RWPE1 (cell line): ENCODE results near the gene FMN2.

Source experiments
- CTCF ChIA-PET: fragments of 350-600 bp; sonication (Branson Sonifier 250); formaldehyde crosslinking; extraction: SDS; loops from one replicate; lab custom pipeline; 2021; lab: Yijun Ruan, JAX
- POLR2A ChIA-PET: fragments of 400-600 bp; formaldehyde crosslinking; extraction: SDS; loops from one replicate; lab custom pipeline; 2020; ENCODE audit warnings: antibody characterized with exemption; ENCODE audit not compliant: low non-redundant PET; lab: Yijun Ruan, JAX
- DNase-seq: peaks from one replicate; pipeline ENCODE4 v3.0.0; 2012; ENCODE audit warnings: low spot score
- H3K27ac ChIP-seq: fragments of 450-650 bp; 2 replicates; pipeline ENCODE4 v1.5.1; 2017
- TF ChIP-seq, protein P1 (sequence below): fragments of 450-650 bp; conservative IDR thresholded peaks from 2 replicates; pipeline ENCODE4 v1.5.1; 2017; ENCODE audit warnings: low read depth, mild to moderate bottlenecking

FMN2 gene

DNA sequence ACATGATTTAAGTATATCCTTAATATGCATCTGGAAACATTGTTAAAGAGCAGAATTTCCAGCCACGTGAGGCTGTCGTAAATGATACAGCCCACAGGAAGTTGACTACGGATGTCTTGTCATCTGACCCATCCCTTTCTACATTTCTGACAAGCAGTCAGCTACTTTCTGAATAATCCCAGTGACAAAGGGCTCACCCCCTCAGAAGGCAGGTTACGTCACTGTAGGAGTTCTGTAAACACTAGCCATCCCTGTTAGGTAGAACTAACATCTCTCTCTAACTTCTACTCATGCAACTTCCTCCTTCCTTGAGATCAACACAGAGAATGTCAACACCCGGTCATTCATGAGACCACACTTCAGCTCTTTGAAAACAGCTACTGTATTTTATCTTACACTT is 261.1 kb downstream of the FMN2 start:
- CTCF ChIA-PET = no interaction called here

DNA sequence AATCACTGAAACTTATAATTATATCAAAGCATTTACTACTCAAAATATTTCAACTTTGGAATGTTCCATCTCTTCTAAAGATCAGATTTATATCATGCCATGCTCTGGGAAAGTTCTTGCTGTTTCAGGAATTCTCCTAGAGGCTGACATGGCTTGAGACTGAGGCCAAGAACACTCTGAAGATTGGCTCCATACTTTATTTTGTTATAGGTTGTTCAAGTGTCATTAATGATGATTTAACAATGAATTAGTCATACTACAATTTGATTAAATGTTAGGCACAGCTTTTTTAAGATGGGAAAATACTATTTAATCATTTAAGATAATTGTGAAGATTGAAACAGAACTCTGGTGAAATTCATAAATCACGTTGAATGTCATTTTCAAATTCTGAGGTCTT is 264.9 kb downstream of the FMN2 start:
- TF ChIP-seq, protein P1, sequence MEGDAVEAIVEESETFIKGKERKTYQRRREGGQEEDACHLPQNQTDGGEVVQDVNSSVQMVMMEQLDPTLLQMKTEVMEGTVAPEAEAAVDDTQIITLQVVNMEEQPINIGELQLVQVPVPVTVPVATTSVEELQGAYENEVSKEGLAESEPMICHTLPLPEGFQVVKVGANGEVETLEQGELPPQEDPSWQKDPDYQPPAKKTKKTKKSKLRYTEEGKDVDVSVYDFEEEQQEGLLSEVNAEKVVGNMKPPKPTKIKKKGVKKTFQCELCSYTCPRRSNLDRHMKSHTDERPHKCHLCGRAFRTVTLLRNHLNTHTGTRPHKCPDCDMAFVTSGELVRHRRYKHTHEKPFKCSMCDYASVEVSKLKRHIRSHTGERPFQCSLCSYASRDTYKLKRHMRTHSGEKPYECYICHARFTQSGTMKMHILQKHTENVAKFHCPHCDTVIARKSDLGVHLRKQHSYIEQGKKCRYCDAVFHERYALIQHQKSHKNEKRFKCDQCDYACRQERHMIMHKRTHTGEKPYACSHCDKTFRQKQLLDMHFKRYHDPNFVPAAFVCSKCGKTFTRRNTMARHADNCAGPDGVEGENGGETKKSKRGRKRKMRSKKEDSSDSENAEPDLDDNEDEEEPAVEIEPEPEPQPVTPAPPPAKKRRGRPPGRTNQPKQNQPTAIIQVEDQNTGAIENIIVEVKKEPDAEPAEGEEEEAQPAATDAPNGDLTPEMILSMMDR = no peak
- no peak for DNase-seq
- H3K27ac ChIP-seq = no peak overlapping the region
- POLR2A ChIA-PET = no interaction called here
- CTCF ChIA-PET = no interaction called here

More for the DNA sequence above, 261.1 kb downstream of the FMN2 start:
- DNase-seq = no peak
- H3K27ac ChIP-seq = no peak overlapping the region
- POLR2A ChIA-PET = no interaction called here
- TF ChIP-seq, protein P1 = no peak

- TF ChIP-seq, protein P1 = no peak
- ChIA-PET CTCF (no interaction called here), POLR2A (no interaction called here)
- no peak for DNase-seq
- H3K27ac ChIP-seq = no peak overlapping the region
Measured at GRCh38 chr1:240362046-240362445, 270.4 kb downstream of the FMN2 start.

- no peak for DNase-seq
- CTCF ChIA-PET = interaction anchor here (0.6 kb wide), 1 partner anchor 15 kb away, joined by 3 read pairs; no protein-coding TSS in a partner anchor
- TF ChIP-seq, protein P1 = no peak
- POLR2A ChIA-PET = no interaction called here
- H3K27ac ChIP-seq = no peak overlapping the region
Measured at GRCh38 chr1:240362826-240363225, 271.1 kb downstream of the FMN2 start.

- no peak overlapping the region for H3K27ac ChIP-seq
- CTCF ChIA-PET = interaction anchor here (0.6 kb wide), 1 partner anchor 14 kb away, joined by 3 read pairs; no protein-coding TSS in a partner anchor
- TF ChIP-seq, protein P1 = no peak
- POLR2A ChIA-PET = no interaction called here
- no peak for DNase-seq
Measured at GRCh38 chr1:240363315-240363714, 271.6 kb downstream of the FMN2 start.

DNA sequence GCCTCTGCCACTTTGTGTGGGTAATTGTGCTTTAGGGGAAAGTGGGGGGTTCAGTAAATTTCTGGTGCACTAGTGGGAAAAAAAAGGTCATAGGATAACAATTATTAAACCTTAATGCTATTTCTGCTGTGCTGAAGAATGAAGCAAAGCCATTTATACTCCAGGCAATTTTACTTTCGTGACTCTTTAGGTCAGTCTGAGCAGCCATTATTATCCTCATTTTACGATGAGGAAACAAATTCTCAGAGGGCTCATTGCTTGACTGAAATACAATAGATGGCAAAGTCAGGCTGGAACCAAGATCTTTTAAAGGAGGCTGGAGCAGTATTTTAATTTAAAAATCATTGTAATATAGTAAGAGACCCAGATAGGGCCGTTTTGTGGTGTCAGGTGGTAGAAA is 272.2 kb downstream of the FMN2 start:
- TF ChIP-seq, protein P1 = no peak
- H3K27ac ChIP-seq = no peak overlapping the region
- no peak for DNase-seq
- CTCF ChIA-PET = no interaction called here
- POLR2A ChIA-PET = no interaction called here

DNA sequence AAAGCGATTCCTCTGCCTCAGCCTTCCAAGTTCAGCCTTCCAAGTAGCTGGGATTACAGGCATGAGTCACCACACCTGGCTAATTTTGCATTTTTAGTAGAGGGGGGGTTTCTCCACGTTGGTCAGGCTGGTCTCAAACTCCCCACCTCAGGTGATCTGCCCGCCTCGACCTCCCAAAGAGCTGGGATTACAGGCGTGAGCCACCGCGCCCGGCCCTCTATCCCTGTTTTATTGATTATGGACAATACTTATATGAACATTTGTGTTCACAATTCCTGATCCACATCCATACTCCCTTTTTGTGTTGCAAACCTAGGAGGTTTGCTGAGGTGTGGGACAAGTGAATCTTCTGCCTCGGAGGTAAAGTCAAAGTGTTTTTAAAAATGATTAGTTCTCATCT is 275.0 kb downstream of the FMN2 start:
- DNase-seq = no peak
- ChIA-PET POLR2A (no interaction called here), CTCF (no interaction called here)
- TF ChIP-seq, protein P1 = no peak
- H3K27ac ChIP-seq = no peak overlapping the region
